ENCODE data around the gene NXN.

DNA sequence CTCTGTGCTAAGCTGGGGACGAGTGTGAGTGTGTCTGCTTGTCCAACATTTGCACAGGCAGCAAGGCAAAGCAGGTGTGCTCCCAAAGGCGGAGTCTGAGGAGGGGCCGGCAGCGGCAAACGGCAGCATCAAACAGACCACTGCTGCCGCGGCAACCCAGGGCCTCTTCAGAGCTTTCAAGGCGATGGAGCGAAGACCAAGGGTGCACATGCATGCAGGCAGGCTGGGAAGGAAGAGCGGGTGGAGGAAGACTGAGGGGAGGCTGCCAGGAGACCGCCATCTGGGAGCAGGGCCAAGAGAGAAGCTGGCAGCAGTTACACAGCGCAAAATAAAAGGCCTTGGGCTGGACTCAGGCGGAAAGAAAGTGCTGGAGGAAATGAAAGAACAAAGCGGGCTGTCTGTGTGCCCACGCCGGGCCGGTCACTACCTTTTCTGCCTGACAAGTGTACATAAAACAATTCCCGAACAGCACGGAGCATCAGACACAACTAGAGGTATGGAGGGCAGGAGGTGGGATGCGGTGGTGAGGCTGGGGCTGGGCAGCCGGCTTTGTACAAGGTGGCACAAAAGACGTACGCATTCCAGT, 25.9 kb upstream of the NXN start:
- no peak for TF ChIP-seq POLR2A (IDR thresholded peaks at IDR 0.05)
- TF ChIP-seq, protein P1, sequence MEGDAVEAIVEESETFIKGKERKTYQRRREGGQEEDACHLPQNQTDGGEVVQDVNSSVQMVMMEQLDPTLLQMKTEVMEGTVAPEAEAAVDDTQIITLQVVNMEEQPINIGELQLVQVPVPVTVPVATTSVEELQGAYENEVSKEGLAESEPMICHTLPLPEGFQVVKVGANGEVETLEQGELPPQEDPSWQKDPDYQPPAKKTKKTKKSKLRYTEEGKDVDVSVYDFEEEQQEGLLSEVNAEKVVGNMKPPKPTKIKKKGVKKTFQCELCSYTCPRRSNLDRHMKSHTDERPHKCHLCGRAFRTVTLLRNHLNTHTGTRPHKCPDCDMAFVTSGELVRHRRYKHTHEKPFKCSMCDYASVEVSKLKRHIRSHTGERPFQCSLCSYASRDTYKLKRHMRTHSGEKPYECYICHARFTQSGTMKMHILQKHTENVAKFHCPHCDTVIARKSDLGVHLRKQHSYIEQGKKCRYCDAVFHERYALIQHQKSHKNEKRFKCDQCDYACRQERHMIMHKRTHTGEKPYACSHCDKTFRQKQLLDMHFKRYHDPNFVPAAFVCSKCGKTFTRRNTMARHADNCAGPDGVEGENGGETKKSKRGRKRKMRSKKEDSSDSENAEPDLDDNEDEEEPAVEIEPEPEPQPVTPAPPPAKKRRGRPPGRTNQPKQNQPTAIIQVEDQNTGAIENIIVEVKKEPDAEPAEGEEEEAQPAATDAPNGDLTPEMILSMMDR (IDR thresholded peaks at IDR 0.05): no peak

All from ovary (tissue), 3 donors.